Eye (tissue), 1 donor: ENCODE results near the gene CHCHD3.
"Not testable (repeated sequence)": the region's sequence is repeated elsewhere in the genome, so short reads cannot be mapped to it uniquely, and the experiment has no call there.

Experiments
- DNase-seq: peaks from one replicate; pipeline ENCODE4 v3.0.0-alpha.2; 2015

Gene CHCHD3

DNA sequence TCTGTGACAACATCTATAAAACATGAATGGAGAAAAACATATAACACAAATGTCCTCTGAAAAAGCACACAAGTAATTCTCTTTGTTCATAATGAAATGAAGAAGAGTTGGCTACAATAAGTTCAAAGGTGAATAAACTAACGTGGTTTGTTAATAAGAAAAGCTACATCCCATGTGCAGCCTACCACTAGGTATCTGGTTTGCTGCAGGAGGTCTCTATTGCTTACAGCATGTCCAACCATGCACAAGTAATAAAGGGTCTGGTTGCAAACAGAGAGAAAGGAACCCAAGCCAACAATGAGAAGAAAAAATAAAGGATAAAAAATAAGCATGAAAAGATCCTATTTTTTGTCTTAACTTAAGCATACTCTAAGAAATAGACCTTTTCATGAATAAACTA is 139.2 kb downstream of the CHCHD3 start:
- DNase-seq, result peak; percentile 68

DNA sequence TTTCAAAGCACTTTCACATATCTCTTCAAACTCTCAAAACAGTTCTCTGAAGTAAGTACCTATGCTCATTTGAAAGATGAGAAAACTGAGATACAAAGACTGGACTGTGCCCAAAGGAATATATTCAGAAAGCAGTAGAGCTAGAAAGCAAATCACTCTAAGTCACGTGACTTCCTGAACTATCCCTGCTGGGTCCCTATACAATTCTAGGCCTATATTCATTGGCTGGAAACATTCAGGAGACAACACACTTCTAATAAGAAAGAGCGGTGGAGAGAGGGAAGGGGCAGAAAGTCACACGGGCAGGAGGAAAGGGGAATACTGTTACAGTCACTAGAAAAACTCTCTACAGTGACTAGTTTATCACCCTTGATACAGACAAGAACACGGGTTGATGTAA is 140.0 kb downstream of the CHCHD3 start:
- peak; percentile 30 for DNase-seq

DNA sequence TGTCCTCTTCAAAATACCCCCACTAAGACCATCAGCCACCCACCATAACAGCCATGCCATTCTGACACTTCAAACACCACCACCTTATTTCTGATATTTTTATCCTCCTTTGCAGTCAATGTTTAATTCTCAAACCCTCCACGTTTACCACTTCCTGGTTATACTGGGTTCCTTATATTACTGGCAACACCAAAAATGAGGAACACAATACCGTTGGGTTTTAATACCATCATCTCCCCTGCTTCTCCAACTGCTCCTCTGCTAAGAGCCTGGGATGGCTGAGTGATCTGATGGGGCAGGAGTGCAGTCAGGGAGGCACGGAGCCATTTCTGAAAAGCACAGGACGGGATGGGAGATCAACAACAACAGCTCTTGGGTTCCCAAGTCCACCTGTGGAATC is 140.5 kb downstream of the CHCHD3 start:
- no peak for DNase-seq

DNA sequence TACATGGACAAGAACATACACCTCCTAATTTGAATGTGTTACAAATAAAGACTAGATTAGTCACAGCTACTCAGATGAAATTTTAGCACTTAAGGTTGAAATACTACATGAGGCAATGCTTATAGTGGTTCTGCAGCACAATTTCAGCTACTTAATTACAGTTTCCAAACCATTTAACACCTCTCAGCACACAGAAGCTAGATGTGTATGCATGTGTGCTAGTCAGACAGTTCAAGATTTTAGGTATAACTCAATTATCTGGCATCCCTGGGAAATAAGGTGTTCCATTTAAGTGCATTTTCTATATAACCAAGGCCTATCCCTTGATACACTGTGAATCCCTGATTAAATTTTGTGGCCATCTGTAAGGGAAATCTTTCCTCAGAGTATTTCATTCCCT is 141.8 kb downstream of the CHCHD3 start:
- DNase-seq, result no peak

DNA sequence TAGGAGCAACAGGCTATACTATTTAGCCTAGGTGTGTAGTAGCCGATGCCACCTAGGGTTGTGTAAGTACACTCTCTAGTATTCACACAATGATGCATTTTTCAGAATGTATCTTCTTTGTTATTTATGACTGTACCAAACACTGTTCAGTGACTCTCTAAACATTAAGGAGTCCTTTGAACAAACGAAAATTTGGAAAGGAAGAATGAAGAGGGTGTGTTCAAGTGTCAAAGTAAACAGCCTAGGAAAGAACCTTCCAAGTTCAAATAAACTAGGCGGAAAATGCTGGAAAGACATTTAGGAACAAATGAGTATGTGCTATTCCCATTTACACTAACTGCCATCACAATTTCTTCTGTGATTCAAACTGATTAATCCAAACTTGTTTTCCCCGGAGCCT is 142.4 kb downstream of the CHCHD3 start:
- no peak for DNase-seq

DNA sequence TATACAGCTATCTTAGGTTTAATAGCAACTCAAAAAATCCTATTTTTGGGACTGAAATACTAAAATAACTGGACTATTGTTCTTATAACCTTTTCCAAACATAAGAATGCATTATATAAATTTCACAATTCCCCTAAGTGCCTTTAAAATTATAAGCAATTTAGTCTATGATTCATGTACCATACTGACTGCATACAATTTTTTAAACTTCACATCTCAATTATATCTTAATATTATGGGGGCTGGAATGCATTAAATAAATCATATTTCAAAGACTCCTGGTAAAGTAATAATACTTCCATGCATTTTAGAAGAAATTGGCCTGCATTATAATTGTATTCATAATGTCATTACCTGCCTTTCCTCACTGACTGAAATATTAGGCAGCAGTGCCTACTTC is 144.6 kb downstream of the CHCHD3 start:
- no peak for DNase-seq

DNA sequence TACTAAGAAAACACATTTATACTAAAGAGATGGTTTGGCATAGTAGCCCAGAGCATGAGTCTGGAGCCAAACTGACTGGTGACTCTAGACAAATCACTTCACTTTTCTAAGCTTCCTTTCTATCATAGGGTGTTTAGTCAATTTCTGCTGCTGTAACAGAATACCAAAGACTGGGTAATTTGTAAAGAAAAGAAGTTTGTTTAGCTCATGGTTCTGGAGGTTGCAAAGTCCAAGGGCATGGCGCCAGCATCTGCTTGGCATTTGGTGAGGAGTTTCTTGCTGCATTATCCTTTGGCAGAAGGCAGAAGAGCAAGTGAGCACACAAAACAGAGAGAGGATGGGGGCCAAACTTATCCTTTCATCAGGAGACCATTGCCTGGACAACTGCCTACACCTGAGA is 146.3 kb downstream of the CHCHD3 start:
- no peak for DNase-seq

DNA sequence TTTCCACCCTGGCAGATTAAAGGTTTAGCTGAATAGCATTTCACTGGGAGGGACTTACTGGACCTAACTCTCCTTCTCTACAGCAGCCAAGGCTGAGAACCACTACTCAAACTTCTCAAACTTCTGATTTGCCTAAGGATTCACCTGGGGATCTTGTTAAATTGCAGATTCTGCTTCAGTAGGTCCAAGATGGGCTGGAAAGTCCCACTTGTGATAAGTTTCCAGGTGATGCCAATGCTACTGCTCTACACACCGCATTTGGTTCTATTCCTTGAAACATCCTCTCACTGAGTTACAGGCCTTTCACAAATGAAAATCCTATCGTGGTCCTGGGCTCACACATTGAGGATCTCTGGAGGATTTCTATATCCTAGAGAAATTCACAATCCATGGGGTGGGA is 147.9 kb downstream of the CHCHD3 start:
- no peak for DNase-seq

DNA sequence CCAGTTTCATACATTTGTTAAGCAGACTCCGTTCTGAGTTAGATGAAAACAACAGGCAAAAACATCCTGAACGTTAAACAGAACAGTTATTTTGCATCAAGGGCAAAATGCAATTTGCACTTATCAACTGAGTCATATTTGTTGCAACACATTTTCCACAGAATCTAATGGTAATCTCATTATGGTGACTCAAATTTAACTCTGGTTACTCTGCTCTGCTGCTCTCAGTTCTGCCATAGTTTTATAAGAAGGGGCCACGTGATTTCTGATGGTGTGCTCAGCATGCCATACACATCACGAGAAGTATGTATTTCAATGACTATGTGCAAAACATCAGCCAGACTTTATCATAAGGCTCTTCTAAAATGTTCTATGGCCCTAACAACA is 148.8 kb downstream of the CHCHD3 start:
- no peak for DNase-seq

DNA sequence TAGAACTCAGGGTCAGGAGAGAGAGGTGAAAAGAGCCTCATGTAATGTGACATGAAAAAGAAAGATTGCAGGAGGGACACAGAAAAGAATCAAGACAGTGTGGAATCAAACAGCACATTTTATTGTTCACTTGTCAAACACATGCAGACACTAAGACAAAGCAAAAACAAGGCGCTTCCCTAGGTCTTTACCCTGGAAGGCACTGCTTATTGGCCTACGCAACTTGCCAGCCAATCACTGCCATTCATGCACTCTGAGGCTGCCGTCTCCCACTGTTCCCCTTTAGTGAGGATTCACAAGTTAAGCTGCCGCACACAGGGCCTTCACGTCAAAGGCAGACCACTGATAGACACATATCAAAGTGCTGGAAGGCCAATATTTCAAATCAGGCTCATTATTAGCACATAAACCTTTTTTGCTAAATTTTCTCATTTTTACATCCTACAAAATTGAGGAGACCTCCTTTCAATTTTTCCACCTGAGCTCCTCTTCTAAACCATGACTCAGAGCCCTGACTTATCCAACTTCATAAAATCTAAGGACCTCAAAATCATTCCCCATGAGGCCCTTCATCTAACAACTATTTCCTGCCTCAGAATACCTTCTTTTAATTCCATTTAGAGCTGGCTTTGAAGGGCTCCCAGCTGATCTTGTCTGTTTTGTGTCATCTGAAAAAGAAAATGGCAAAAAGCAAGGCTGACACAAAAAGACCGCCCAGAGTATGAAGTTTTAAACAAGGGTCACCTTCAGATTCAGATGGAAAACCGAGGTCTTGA is 149.4 kb downstream of the CHCHD3 start:
- DNase-seq, result peak; percentile 45

DNA sequence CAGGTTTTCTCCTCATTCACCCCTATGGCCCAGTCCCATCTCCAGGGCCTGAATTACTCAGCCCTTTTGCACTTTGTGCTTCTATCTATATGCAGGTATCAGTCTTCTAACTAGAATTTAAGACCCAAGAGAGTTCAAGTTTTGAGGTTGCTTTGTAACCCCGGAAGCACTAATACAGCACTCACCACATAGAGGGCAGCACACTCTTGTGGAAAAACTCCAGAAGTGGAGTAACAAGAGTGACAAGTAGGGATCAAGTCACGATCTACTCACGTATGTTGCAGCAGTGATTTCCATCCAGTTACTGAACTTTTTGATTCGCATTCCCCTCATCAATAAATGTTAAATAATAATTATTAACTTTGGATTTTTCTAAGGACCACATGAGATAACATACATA is 151.0 kb downstream of the CHCHD3 start:
- no peak for DNase-seq

DNA sequence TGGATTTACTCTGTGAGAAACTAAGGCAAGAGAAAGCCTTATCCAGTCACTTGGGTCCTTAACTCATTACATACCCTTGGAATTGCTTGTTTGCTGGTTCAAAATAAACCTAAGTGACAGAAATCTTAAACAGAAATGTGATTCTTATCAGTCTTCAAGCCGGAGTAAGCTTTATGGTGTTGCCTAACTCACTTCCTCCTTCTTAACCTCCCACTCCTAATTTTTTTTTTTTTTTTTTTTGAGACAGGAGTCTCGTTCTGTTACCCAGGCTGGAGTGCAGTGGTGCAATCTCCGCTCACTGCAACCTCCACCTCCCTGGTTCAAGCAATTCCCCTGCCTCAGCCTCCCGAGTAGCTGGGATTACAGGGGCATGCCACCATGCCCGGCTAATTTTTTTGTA is 151.9 kb downstream of the CHCHD3 start:
- DNase-seq, result not testable (repeated sequence)

DNA sequence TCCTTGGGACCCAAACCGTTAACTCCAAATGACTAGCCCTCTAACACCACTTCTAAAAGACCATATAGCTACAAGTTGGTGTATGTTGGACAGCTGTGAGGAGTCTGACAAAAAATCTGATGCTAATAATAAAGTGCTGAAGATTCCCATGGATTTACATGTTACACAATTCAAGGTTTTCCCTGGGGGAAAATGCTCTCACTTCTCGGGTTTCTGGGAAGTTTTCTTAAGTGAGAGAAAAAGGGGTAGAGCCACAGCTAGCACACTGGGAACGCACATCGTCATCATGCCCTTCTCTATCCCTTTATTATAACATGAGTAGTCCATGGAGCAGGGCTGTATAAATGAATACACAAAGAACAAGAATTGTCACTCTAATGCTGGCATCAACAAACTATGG is 162.1 kb downstream of the CHCHD3 start:
- no peak for DNase-seq

DNA sequence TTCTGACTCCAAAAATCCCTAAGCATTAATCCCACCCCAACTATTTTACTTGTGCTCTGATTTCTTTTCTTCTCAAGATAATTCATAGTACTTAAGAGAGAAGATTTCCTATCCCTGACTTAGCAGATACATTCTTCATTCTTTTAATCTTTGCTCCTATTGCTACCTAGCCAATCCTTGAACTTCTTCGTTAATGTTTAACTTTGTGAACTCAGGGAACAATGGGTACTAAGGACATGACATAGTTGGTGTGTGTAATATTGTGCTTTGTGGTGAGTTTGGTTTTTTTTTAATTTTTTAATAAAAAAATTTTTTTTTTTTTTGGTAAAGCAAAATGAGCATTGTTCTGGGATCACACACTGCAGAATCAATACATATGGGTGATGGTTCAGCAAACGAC is 166.2 kb downstream of the CHCHD3 start:
- DNase-seq, result no peak

DNA sequence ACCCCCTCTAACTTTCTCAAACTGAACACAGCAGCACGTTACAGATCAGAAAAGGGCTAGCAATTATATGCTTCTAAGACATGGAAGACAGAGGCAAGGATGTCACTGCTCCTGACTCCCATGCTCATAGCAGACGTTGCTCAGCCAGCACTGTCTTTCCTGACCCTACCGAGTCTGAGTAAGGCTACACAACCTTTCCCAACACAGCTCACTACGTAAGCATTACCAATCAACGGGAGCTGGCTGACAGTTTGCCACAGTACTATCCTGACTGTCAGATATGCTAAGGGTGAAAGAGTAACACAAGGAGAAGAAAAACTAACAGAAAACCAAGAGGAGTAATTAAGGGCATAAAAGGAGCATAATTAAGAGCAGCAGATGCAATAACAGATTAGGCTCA is 171.2 kb downstream of the CHCHD3 start:
- peak; percentile 57 for DNase-seq

DNA sequence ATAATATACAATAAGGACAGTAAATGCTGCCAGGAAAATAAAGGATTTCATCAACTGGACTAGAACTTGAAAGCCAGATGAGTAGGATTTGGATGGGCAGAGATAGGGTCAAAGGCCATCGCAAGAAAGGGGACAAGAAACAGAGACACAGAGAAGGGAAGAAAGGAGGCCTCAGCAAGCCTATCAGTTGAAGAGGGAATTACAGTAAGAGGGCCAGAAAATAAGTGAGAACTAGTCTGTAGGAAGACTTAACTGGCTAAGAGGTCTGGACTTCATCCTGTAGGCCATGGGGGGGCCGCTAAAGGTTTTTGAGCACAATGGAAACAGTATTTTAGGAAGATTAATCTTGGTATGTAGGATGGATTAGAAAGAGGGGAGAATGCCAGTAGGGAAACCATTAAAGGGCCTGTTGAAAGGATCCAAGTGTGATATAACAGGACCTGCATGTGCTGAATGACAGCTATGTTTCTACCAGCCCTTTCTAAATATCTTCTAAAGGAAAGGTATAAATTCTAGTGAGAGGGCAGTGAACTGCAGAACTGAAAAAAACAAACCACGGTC is 174.4 kb downstream of the CHCHD3 start:
- no peak for DNase-seq

DNA sequence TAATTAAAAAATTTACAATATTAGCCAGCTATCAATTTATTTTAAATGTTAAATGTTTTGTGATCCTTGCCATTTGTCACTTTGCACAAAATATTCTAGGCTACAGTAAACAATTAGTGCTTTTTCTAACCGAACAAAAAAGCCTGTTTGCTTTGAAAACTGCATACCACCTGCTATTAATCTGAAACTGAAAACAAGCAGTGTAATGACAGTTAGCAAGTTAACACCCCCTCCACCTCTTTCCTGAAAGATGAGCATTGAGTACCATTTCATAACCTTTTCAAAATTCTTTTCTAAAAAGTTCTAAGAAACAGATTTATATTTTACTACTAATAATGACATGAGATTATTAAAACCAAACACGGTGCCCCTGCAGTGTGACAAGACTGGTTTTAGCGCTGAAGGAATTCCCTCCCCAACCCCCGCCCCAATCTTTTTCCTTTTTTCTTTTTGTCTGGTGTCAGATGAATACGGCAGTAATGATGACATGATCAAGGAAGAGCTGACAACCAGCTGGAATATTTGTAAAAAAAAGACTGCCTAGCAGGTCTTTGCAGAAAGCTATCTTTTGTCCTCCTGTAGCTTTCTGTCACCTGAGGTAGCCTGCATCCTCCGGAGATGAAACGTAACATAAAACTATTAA is 175.6 kb downstream of the CHCHD3 start:
- DNase-seq, result peak; percentile 49

DNA sequence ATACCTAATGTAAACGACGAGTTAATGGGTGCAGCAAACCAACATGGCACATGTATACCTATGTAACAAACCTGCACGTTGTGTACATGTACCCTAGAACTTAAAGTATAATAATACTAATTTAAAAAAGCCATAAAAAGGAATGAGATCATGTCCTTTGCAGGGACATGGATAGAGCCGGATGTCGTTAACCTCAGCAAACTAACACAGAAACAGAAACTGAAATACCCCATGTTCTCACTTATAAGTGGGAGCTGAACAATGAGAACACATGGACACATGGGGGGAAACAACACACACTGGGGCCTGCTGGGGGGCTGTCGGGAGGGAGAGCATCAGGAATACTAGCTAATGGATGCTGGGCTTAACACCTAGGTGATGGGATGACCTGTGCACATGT is 176.8 kb downstream of the CHCHD3 start:
- DNase-seq, result not testable (repeated sequence)

DNA sequence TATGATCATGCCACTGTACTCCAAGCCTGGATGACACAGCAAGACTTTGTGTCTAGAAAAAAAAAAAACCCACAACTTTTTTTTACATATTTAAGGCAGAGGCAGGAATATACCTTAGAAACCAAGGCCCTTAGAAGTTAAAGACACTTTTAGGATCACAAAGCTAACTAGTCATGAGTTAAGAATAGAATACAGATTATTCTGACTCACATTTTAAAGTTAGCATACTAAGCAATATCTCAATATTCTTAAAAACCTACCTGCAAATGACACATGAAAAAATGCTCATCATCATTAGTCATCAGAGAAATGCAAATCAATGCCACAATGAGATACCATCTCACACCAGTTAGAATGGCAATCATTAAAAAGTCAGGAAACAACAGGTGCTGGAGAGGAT is 177.7 kb downstream of the CHCHD3 start:
- no peak for DNase-seq

DNA sequence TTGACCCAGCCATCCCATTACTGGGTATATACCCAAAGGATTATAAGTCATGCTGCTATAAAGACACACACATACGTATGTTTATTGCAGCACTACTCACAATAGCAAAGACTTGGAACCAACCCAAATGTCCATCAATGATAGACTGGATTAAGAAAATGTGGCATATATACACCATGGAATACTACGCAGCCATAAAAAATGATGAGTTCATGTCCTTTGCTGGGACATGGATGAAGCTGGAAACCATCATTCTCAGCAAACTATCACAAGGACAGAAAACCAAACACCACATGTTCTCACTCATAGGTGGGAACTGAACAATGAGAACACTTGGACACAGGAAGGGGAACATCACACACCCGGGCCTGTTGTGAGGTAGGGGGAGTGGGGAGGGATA is 179.6 kb downstream of the CHCHD3 start:
- DNase-seq, result not testable (repeated sequence)

DNA sequence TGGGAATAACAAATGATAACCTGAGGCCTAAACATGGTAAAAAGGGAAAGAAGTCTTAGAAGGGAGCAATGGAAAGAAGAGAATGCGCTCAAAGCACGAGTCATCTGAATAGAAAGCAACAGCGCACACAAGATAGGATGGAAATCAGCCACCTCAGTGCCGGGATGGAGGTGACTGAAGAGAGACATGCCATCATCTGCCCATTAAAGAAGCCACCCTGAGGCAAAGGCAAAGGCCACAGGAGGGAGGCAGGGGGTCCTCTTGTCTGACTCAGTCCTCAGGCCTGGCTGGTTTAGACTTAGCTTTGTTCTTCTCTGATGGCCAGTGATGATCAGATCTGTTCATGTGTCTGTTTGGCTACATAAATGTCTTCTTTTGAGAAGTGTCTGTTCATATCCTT is 180.6 kb downstream of the CHCHD3 start:
- no peak for DNase-seq

DNA sequence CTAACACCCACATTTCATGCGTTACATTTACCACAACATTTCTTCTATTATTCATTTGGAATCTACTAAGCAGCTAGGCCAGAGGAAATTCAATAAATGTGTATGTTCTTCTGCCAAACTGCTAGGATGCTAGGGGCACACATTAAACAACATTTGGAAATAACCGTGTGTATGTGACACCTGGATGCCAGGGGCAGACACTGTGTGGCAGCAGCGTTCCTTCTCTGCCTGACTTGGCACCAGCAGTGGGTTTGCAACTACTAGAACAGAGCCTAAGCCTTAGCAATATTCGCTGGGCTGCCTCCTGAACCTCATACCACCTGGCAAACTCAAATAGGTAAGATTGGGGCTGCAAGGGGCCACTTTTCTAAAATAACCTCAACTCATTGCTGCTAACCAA is 182.1 kb downstream of the CHCHD3 start:
- no peak for DNase-seq

DNA sequence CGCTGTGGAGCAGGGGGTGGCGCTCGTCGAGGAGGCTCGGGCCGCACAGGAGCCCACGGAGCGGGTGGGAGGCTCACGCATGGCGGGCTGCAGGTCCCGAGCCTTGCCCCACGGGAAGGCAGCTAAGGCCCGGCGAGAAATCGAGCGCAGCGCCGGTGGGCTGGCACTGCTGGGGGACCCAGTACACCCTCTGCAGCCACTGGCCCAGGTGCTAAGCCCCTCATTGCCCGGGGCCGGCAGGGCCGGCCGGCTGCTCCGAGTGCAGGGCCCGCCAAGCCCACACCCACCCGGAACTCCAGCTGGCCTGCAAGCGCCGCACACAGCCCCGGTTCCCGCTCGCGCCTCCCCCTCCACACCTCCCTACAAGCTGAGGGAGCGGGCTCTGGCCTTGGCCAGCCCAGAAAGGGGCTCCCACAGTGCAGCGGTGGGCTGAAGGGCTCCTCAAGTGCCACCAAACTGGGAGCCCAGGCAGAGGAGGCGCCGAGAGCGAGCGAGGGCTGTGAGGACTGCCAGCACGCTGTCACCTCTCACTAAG is 183.2 kb downstream of the CHCHD3 start:
- DNase-seq, result not testable (repeated sequence)

DNA sequence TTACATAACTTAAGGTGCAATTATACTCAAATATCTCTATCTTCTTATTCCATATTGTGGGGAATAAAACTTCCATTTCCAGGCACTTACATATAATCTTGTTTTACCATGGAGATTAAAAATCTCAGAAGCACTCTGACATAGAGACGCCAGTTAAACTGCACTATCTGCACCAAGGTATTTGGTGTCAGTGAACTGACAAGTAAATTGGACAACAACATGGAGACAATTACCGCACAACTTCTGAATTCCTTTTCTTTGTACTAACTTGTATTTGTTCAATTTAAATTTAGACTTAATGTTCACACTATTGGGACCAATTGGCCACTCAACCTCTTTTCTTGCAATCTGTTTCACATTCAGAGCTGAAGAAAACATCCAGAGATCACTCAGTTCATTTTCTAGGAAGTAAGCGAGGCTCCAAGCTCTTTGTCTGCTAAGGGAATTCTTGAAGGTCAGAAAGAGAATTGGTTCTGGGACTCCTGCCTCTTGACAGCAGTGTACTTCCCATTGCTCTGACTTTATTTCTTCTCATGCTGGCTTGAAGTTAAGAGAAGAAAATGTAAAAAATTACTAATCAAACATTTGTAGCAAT is 184.7 kb downstream of the CHCHD3 start:
- DNase-seq, result no peak
